DMS79 (cell line): ENCODE data around the gene SRP9.

ENCODE experiments used
- DNase-seq: peaks from one replicate; lab custom pipeline; 2025; lab: John Stamatoyannopoulos, UW

The SRP9 gene, protein sequence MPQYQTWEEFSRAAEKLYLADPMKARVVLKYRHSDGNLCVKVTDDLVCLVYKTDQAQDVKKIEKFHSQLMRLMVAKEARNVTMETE

DNA sequence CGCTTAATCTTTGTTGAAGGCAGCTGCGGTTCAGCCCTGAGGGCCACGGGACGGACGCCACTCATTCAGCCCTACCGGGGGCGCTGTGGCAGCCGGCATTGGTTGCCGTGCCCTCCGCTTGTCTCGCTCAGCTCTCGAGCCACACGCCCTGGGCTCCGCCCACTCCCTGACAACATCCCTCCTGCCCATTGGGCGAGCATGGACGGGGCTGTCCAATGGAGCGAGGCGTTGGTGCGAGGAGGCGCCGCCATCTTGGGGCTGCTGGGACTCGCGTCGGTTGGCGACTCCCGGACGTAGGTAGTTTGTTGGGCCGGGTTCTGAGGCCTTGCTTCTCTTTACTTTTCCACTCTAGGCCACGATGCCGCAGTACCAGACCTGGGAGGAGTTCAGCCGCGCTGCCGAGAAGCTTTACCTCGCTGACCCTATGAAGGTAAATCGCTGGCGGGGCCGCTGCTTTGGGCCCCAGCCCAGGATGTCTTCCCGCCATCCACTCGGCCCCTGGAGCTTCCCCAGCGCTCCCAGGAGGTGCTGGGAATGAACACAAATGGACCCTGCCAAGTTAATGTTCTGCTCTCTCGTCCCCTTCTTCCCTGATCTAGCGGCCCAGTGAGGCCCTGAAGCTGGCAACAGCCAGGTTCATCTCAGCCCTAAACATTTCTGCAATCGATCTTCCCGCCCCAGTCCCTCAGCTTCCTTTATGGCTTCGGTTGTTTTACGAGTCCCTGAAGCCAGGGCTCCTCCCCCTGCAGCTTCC is at the start of gene SRP9:
Gene SRP9, plus strand, starts transcription at position 244 of the 754 bp plus-strand sequence. Its CDS starts 115 bp downstream, at position 359.
- DNase-seq = peak; percentile 99

DNA sequence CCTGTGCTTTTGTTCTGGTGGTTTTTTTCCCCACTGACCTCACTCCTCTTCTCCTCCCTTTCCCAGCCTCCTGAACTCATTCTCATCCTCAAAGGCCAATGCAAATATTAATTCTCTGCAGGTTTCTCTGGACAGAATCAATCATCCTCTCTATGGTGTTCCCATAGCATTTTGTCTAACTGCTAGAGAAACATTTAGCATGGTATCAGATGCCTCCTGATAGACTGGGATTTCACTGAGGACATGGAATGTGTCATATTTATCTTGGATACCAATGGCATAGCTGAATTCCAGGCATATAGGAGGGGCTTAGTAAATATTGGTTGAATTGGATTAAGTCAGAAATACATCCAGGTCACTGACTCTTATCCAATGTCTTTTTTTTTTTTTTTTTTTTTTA is 46.1 kb upstream of the SRP9 start:
- no peak for DNase-seq

DNA sequence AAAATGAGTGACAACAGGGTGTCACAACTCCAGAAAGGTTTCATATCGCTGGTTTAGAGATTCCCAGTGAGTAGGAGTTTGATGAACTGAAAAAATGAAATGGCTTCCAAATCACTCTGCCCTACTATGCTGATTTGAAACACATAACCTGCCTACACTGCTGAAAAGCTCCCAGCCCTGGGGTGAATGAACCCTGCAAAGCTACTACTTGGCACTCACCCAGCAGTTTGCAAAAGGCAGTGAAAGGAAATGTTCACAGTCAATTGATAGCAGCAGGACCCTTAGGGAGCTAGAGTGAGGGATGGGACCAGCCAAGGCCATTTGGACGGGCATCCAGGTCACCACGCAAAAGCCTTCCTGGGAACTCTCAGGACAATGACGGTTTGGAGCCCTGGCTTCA is 44.4 kb upstream of the SRP9 start:
- peak; percentile 86 for DNase-seq

DNA sequence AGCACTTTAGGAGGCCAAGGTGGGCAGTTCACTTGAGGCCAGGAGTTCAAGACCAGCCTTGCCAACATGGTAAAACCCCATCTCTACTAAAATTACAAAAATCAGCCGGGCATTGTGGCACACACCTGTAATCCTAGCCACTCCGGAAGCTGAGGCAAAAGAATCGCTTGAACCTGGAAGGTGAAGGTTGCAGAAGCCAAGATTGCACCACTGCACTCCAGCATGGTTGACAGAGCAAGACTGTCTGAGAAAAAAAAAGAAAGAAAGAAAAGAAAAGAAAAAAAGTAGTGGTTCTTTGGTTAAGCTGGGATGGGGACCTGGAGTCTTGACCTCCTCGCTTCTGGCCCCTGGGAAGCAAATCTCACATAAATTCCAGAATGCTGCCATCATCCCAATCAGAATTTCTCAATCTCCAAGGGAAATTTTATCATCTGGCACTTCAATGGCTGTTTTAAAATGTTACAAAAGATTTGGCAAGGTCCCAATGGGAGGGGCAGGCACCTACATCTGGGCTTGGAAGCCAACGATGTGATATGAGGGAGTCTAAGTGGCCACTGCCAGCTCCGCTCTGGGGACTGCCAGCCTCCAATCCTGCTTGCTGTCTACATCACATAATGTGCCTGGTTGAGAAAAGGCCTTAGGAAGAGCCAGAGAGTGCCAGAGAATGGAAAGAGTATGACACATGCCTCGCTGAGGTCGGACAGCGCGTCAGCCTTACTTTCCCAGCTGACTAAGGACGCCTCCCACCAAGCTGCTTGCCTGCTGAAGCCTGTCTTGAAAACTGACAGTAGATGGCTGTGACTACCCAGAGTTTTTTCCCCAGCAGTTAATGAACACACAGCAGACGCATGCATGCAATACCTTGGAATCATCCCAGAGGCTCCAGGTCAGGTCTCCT is 42.1 kb upstream of the SRP9 start:
- peak; percentile 60 for DNase-seq

DNA sequence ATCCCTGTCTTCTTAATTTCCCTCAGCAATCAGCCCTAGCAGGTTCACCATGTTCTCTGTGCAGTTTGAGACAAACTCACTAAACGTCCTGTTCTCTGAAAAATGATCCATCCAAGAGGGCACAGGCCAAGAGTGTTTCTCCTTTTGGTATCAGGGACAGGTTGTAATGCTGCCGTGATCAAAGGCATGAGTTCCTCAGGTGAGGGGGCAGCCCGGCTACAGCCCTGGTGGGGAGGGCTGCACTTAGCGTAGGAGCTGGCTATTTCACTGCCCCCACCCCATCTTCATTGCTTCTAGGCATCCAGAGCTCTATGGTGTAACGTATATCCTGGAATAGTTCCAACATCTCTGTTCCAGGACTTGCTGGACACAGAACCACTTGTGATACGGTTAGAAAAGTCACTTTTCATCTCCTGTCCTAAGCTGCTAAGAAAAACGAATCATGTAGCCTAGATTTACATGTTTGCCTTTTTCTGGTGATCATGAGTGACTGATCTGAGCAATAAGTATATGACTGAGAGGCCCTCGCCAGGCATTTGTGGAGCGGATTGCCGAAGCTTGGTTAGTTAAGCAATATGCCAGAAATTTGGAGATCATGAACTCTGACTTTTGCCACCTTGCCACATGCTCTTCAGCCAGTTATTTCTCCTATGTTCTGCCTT is 41.1 kb upstream of the SRP9 start:
- DNase-seq = no peak

DNA sequence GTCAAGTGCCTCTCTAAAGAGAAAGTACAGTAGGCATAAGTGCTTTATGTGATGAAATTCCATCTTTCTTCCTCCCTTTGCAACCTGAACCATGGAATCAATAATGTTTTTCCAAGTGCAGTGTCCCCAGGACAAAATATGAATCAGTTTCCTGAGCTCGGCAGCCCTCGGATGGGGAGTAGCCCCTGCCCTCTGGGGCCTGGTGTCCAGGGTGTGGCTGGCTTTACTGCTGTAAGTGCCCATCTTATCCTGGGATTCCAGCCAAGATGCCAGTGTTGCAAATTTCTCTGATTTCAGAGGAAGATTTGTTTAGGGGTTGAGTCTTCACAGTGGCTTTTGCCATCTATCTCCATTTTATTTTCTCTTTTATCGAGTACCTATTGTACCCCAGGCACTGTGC is 40.5 kb upstream of the SRP9 start:
- DNase-seq = no peak

DNA sequence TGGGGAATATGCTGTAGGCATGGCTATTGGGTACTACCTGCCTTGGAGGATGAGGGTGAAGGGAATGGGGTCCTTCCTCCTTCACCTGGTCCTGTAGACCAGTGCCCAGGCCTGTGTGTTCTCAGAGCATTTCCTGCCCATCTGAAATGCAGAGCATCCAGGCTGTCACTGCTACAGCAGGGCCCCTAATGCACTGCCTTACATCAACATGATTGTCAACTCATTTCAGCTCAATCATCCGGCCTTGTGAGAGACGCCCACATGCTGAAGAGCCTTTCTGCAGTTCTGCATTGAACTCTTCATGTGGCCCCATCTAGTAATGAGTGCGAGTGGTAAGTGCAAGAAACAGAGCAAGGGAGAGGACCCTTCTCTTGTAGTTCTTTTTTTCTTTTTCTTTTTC is 39.8 kb upstream of the SRP9 start:
- DNase-seq = no peak

DNA sequence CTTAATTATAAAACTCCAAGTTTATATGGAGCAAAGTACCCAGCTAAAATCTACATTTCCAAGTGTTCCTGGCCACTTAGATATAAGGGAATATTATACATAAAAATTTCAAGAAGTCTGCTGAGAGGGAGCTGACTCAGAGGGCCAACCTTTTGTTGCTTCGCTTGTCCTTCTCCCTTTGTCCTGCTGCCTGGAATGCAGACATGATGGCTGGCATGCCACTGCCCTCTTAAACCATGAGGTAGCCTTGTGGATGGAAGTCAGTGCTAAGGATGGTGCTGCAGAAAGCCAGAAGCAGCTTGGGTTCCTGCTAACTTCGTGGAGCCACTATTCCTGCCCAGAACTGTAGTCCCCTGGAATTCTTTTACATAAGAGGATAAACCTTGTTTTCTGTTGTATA is 38.9 kb upstream of the SRP9 start:
- no peak for DNase-seq

DNA sequence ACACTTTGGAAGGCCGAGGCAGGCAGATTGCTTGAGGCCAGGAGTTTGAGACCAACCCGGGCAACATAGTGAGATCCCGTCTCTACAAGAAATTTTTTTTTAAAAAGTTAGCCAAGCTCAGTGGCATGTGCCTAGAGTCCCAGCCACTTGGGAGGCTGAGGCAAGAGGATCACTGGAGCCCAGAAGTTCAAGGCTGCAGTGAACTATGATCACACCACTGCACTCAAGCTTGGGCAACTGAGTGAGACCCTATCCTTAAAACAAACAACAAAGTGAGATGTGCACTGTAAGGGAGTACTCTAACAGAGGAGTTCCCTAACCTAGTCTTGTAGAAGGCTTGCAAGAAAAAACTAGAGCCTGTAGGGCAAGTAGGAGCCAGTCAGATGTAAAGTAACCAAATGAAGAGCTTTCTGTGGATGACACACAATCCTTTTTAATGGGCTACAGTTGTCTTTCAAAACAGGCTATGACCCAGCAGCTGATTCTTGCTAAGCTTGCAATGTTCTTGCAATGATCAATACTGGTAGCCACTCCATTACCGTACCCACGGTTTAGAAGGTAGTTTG is 38.0 kb upstream of the SRP9 start:
- DNase-seq = no peak

DNA sequence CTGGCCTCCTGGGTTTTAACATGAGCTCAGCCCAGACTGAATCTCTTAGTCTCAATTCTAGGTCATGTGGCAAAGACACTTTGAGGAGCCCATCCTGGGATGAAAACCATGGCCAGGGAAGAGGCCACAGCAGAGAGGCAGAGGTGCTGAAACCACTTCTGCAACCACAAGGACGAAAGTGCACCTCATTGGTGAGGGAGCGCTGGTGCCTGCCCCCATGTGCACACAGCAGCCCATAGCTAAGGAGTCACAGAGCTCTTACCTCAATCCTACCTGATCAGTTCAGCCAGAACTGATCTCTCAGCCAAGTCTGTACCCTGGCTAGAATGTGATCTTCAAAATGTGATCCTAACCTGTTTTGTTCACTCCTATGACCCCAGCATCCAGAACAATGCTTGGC is 32.9 kb upstream of the SRP9 start:
- no peak for DNase-seq

DNA sequence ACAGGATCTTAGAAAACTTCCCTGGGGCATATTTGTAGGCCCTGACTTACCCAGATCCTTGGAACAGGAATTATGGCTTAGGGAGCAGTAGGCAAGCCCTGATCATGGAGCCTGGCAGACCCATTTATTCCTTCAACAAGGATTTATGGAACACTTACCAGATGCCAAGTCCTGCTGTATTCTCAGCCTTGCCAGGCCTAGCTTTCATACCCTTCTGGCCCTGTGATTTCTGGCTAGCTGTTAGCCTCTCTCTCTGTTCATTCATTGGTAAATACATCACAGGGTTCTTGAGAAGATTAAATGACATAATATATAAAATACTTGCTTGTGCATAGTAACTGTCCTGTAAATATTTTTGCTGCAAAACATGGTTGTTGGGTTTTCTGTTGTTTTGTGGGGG is 32.4 kb upstream of the SRP9 start:
- no peak for DNase-seq

DNA sequence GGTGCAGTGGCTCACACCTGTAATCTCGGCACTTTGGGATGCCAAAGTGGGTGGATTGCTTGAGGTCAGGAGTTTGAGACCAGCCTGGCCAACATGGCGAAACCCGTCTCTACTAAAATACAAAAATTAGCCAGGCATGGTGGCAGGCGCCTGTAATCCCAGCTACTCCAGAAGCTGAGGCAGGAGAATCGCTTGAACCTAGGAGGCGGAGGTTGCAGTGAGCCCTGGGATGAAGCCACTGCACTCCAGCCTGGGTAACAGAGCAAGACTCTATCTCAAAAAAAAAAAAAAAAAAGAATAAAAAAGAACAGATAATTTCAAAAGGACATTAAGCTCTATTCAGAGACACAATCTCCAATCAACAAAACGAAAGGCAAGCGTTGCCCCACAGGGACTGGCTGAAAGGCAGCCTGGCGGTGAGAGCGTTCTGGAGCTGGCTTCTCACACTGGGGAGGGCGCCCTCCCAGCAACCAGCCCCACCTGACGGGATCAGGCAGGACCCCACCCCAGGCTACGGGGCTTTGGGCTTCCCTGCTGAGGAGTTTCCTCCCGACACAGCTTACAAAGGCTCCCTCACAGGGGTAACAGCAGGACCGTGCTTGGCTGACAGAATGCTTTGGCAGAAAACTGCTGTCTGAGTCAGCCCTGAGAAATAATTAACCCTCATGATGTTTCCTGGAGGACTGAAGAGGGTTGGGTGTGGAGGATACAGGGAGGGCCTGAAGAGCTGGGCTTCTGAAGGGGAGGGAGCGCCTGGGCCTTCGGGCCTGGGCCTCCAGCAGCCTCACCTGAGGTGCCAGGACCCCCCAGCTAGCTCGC is 31.1 kb upstream of the SRP9 start:
- DNase-seq = peak; percentile 81

DNA sequence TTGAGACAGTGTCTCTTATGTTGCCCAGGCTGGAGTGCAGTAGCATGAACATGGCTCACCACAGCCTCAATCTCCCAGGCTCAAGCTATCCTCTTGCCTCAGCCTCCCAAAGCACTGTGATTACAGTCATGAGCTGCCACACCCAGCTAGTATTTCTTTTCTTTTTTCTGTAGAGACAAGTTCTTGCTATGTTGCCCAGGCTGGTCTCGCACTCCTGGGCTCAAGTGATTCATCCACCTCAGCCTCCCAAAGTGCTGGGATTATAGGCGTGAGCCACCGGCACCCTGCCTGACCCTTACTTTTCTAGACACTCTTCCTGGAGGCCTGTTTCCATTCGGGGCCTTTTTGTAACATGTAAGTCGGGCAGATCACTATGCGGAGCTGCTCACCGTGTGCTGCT is 30.1 kb upstream of the SRP9 start:
- no peak for DNase-seq

DNA sequence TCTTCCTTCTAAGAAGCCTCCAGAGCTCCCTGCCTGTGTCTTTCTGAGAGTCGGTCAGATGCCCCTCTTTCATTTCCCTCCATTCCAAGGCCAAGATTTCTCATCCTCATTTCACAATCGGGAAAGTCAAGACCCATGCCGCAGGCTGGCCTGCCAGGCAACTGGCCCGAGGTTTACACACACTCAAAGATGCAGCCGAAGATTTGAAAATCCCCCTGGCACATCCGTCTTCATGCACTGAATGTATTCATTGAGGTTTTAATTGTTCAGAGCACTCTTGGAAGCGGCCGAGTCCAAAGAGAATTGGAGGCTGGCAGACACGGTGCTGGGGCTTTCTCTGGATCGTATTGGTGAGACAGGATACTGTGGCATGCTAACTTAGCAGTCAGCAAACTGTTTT is 29.1 kb upstream of the SRP9 start:
- DNase-seq = no peak

DNA sequence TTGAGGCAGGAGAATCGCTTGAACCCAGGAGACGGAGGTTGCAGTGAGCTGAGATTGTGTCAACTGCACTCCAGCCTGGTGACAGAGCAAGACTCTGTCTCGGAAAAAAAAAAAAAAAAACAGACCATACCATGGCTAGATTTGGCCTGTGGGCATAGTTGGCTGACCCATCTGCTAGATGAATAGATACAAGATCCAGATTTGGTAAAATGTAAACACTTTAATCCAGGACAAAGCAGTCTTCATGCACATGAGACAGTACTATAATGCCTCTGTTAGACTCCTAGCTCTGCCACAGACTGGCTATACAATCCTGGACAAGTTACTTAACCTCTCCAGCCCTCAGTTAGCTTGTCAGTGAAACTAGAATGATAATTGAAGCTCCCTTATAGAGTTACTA is 27.9 kb upstream of the SRP9 start:
- DNase-seq = no peak

DNA sequence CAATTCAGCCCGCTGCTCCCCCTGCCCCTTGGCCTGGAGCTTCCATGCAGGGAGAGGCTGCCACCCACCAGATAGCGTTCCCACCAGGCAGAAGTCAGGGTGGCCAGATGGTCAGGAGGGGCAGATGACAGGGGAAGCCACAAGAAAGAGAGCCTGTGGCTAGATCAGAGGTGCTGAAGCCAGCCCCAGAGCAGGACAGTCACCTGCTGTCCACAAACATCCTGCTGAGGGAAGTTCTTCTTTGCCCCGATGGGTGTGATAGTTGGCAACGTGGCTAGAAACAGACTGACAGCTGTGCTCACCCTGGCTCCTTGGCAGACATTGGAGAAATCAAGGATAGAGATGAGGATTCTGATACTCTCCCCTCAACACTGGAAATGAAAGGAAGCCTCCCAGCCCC is 27.2 kb upstream of the SRP9 start:
- no peak for DNase-seq

DNA sequence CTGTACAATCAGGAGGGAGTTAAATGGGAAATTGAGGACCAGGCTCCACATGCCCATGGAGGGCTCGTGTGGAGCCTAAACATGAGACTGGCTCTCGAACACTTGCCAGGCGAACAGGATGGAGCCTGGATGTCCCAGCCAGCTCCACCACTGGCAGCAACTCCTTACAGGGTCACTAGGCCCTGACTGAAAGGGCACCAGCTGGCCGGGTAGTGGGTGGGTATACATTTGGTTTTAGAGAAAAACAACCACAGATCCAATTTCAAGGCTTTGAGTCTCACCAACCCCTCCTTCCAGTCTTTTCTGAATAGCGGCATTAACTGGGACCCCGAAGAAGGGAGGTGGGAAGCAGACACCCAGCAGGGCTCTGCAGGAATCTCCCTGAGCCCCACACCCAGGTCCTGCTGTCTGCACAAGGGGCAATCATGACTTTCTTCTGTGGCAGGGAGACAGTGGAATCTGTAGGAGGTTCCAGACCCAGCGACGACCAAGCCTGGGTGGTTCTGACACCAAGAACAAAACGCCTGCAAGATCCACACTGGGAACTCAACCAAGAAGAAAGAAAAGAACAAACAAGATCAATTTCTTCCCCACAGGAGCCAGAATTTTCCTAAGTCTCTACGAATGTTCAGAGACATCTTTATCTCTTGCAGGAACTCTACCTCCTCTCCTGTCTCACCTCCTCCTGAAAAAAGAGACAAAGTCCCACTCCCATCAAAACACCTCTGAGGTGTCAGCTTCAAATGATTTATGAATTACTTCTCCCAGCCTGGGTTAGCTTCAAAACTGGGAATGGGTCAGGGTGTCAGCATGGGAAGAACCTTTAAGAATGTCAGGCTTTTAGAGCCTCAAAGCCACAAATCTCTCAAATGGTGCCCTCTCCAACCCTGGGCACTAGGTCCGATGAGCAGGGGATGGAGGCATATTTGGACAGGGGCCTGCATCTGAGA is 26.5 kb upstream of the SRP9 start:
- DNase-seq = no peak

DNA sequence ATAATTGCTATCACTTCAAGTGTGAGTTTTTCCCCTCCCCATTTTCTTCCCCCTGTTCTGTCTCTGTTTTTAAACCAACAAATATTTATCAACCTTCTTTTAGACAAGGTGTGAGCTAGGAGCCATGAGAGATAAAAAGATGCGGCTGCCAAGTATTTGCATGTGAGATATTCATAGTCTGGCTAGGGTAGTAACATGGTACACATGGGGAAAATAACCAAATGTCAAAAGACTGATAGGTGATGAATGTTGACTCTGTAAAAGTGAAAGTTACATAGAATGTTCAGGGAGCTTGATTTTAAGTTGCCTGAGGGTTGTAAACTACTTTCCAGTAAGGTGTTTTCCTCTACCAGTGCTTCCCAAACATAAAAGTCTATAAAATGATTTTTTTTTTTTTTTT is 25.4 kb upstream of the SRP9 start:
- no peak for DNase-seq

DNA sequence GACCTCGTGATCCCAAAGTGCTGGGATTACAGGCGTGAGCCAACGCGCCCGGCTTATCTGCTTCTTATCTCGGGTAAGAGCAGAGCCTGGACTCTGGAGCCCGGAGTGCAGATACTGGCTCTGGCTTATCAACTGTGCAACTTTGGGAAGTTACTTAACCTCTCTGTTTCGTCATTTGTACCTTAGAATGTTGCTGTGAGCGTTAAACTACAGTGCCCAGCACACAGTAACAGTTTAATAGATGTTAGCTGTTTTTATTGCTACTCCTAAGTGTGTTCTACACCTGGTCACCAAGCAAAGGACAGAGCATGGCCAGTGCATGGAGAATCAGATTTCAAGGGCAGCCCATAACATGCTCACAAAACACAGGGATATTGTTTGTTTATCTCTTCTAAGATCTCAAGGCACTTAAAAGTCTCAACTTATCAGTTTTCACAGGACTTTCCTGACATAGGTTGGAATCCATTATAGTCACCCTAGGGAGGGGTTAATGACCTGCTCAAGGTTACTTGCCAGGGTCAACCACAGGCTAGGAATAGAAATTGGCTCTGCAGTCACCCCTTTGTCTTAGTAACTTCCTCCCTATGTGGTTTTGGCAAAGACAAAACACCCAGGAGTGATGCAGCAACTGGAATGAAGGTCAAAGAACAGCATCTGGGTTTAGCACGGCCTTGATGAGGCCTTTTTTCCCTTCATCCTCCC is 22.5 kb upstream of the SRP9 start:
- peak; percentile 30 for DNase-seq
